ENCODE data around the gene TAPBP.

Gene TAPBP

DNA sequence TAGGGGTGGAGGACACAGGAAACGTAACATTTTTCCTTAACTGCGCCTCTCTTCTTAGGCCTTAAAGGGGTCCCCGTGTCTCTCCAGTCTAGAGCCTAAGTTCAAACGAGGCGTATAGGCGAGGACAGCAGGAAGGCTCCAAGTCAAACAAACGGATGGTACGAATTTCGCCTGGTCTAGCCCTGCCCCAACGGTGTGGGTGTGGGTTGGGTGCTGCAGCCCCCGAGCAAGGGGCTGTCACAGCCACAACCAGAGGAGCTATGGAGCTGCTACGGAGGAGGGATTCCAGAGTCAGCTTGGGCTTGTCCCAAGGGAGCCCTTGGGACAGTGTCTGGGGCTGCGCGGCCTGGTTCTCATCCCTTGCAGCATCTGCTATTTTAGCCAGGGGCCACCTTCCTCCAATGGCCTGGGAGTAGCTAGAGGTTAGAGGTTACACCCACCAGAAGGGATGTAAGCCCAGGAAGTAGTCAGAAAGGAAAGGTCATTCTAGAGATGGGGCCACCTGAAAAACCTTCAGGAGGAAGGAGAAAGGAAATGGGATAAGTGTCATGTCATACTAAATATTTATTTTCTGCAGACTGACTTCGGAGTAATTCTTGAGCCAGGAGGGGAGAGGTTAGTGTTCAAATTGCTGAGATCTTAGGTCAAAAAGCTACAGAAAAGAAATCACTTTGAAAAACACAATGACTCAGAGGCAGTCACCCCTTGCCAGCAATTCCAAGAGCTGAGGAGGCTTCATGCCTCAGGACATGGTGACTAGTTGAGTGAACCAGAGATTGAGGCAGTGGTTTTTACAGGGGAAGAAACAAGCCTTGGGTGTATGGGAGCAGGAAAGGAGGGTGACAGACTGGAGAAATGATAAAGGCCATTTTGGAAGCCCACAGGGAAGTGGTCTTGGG is 63.9 kb downstream of the TAPBP start:
- in situ Hi-C loops (cut with MboI; ENCODE audit: low sequenced_read_pairs), result no loop called here

Data from hTERT RPE-1 (cell line).